ENCODE measurements around the gene MAP2K6. TPM values are rescaled to one million over a fixed set of nuclear protein-coding genes. Genes with fewer than 3 reads are reported as not detected.
A peak's percentile ranks its signal among the peaks of the same experiment; 100 is the strongest.

The MAP2K6 gene
- total RNA-seq, 2 donors from 2014 or later, result 5.4 to 14.1 TPM

GRCh38 chr17:69516911-69517310, 102.4 kb downstream of the MAP2K6 start:
- Histone ChIP-seq H3K4me1 (replicated peaks) (no peaks in the 10 kb centered on the region), H3K9me3 (no peaks in the 10 kb centered on the region), H3K27ac (no peak overlapping the region), H3K4me3 (no peak overlapping the region), H3K36me3 (no peaks in the 10 kb centered on the region), H3K27me3 (replicated peaks; ENCODE audit: insufficient read depth) (no peaks in the 10 kb centered on the region)
- no peak for DNase-seq (ENCODE audit: low spot score)
- 87% methylated on average over 2 of the region's 2 CpGs for WGBS
- intact Hi-C loops (cut with DNase I), result no loop called here
- TF ChIP-seq CTCF (IDR thresholded peaks at IDR 0.05) (no peak), POLR2A (IDR thresholded peaks at IDR 0.05) (no peak), POLR2AphosphoS5 (IDR thresholded peaks at IDR 0.05) (no peak)

- Histone ChIP-seq H3K36me3 (no peaks in the 10 kb centered on the region), H3K27ac (no peak overlapping the region), H3K9me3 (no peaks in the 10 kb centered on the region), H3K27me3 (replicated peaks; ENCODE audit: insufficient read depth) (no peaks in the 10 kb centered on the region), H3K4me1 (replicated peaks) (no peaks in the 10 kb centered on the region), H3K4me3 (no peak overlapping the region)
- DNase-seq (ENCODE audit: low spot score), result no peak
- TF ChIP-seq CTCF (IDR thresholded peaks at IDR 0.05) (no peak), POLR2A (IDR thresholded peaks at IDR 0.05) (no peak)
- 85% methylated on average over 5 of the region's 5 CpGs for WGBS
- intact Hi-C loops (cut with DNase I), result no loop called here
Measured at GRCh38 chr17:69518951-69519350, 104.5 kb downstream of the MAP2K6 start.

DNA sequence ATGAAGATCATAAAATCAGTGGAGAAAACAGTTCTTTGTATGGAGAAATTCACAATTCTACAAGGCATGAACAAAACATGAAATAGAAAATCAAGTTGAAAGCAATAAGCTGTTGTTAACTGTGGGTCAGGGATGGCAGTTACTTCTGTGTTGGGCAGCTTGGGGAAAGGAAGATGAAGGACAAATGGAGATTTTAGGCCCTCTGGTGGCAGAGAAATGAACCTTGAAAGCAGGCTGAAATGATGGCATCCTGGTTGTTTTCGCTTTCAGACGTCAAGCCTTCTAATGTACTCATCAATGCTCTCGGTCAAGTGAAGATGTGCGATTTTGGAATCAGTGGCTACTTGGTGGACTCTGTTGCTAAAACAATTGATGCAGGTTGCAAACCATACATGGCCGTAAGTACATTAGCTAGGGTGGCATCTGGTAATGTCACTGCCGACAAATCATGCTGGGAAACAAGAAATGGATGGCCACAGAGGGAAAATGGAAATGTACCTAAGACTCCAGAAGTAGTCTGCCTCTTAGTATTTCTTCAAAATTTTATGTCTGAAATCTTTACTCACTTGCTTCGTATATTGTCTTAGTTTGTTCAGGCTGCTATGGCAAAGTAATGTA, 108.9 kb downstream of the MAP2K6 start:
- DNase-seq (ENCODE audit: low spot score), result peak; percentile 37
- H3K4me3 ChIP-seq, result no peak overlapping the region
- no peaks in the 10 kb centered on the region for H3K4me1 ChIP-seq (replicated peaks)
- H3K9me3 ChIP-seq, result no peaks in the 10 kb centered on the region
- H3K27ac ChIP-seq, result no peak overlapping the region
- H3K36me3 ChIP-seq, result no peaks in the 10 kb centered on the region
- 58% methylated on average over 7 of the region's 7 CpGs for WGBS
- TF ChIP-seq POLR2AphosphoS5 (IDR thresholded peaks at IDR 0.05), result peak; percentile 57
- no peak for TF ChIP-seq POLR2A (IDR thresholded peaks at IDR 0.05)
- TF ChIP-seq CTCF (IDR thresholded peaks at IDR 0.05), result peak; percentile 42 to 77 (median 74)
- intact Hi-C loops (cut with DNase I), result loop anchor here (5.0 to 10.0 kb wide), 2 partner anchors 109 to 196 kb away; partner anchors contain the start of genes ABCA5 and MAP2K6
- no peaks in the 10 kb centered on the region for H3K27me3 ChIP-seq (replicated peaks; ENCODE audit: insufficient read depth)

DNA sequence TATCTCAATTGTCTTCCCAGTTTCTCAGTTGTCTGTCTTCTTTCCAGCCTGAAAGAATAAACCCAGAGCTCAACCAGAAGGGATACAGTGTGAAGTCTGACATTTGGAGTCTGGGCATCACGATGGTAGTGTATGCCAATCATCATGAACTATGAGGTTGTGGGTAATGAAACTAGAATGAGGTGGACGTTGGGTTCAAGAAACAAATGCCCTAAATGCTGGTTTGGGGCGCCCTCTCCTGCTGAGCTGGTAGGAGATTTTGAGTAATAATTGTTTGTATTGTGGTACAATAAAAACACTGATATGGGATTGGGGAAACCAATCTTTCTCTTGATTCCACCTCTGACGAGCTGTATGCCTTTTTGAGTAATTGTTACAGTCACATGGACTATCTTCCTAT, 110.4 kb downstream of the MAP2K6 start:
- intact Hi-C loops (cut with DNase I), result loop anchor here (5.0 to 10.0 kb wide), 3 partner anchors 110 to 1027 kb away; partner anchors contain the start of genes ABCA5 and MAP2K6
- H3K27ac ChIP-seq, result no peak overlapping the region
- no peaks in the 10 kb centered on the region for H3K4me1 ChIP-seq (replicated peaks)
- H3K27me3 ChIP-seq (replicated peaks; ENCODE audit: insufficient read depth), result no peaks in the 10 kb centered on the region
- DNase-seq (ENCODE audit: low spot score), result no peak
- WGBS, result 76% methylated on average over 4 of the region's 4 CpGs
- TF ChIP-seq POLR2AphosphoS5 (IDR thresholded peaks at IDR 0.05) (no peak), CTCF (IDR thresholded peaks at IDR 0.05) (no peak), POLR2A (IDR thresholded peaks at IDR 0.05) (no peak)
- no peak overlapping the region for H3K4me3 ChIP-seq
- H3K36me3 ChIP-seq, result no peaks in the 10 kb centered on the region
- no peaks in the 10 kb centered on the region for H3K9me3 ChIP-seq
